ENCODE measurements around the gene ARRDC1.
"Not testable (repeated sequence)": the region's sequence is repeated elsewhere in the genome, so short reads cannot be mapped to it uniquely, and the experiment has no call there.

ARRDC1 gene

GRCh38 chr9:137605121-137606004 lies at the start of gene ARRDC1:
Gene ARRDC1 (plus strand): TSS chr9:137605686. CDS start chr9:137605718, 32 bp downstream.
- DNase-seq (ENCODE audit: low read depth in 4 of 4, low spot score in 1 of 4) = peak; percentile 80 to 95 (median 88)

GRCh38 chr9:137556069-137556838 lies 49.2 kb upstream of the ARRDC1 start:
- no peak for DNase-seq (ENCODE audit: low read depth in 4 of 4, low spot score in 1 of 4)

- no peak for DNase-seq (ENCODE audit: low read depth in 4 of 4, low spot score in 1 of 4)
These were observed 47.4 kb upstream of the ARRDC1 start for GRCh38 chr9:137558127-137558526.

GRCh38 chr9:137564134-137564533 lies 41.4 kb upstream of the ARRDC1 start:
- DNase-seq (ENCODE audit: low read depth in 4 of 4, low spot score in 1 of 4) = no peak

- no peak for DNase-seq (ENCODE audit: low read depth in 4 of 4, low spot score in 1 of 4)
These were observed 40.6 kb upstream of the ARRDC1 start for GRCh38 chr9:137564817-137565411.

- DNase-seq (ENCODE audit: low read depth in 4 of 4, low spot score in 1 of 4) = not testable (repeated sequence)
These were observed 37.0 kb upstream of the ARRDC1 start for GRCh38 chr9:137568445-137568844.

- no peak for DNase-seq (ENCODE audit: low read depth in 4 of 4, low spot score in 1 of 4)
These were observed 35.8 kb upstream of the ARRDC1 start for GRCh38 chr9:137569609-137570203.

GRCh38 chr9:137570566-137570965 lies 34.9 kb upstream of the ARRDC1 start:
- DNase-seq (ENCODE audit: low read depth in 4 of 4, low spot score in 1 of 4) = no peak

GRCh38 chr9:137574192-137574591 lies 31.3 kb upstream of the ARRDC1 start:
- DNase-seq (ENCODE audit: low read depth in 4 of 4, low spot score in 1 of 4) = no peak

GRCh38 chr9:137575364-137575715 lies 30.1 kb upstream of the ARRDC1 start:
- no peak for DNase-seq (ENCODE audit: low read depth in 4 of 4, low spot score in 1 of 4)

GRCh38 chr9:137575716-137576411 lies 29.6 kb upstream of the ARRDC1 start:
- DNase-seq (ENCODE audit: low read depth in 4 of 4, low spot score in 1 of 4) = no peak

- peak; percentile 95 to 98 (median 97) for DNase-seq (ENCODE audit: low read depth in 4 of 4, low spot score in 1 of 4)
These were observed 26.8 kb upstream of the ARRDC1 start, which contains the start of gene DPH7 for GRCh38 chr9:137578518-137579258. Gene DPH7 (minus strand): TSS chr9:137578925. CDS start chr9:137578777, 148 bp downstream.

- no peak for DNase-seq (ENCODE audit: low read depth in 4 of 4, low spot score in 1 of 4)
These were observed 26.3 kb upstream of the ARRDC1 start for GRCh38 chr9:137579259-137579604.

GRCh38 chr9:137580209-137580953 lies 25.1 kb upstream of the ARRDC1 start:
- no peak for DNase-seq (ENCODE audit: low read depth in 4 of 4, low spot score in 1 of 4)

GRCh38 chr9:137580954-137581322 lies 24.5 kb upstream of the ARRDC1 start:
- DNase-seq (ENCODE audit: low read depth in 4 of 4, low spot score in 1 of 4) = no peak

- DNase-seq (ENCODE audit: low read depth in 4 of 4, low spot score in 1 of 4) = no peak
These were observed 23.9 kb upstream of the ARRDC1 start for GRCh38 chr9:137581361-137582285.

- DNase-seq (ENCODE audit: low read depth in 4 of 4, low spot score in 1 of 4) = no peak
These were observed 23.1 kb upstream of the ARRDC1 start for GRCh38 chr9:137582286-137582860.

GRCh38 chr9:137583347-137583746 lies 22.1 kb upstream of the ARRDC1 start:
- no peak for DNase-seq (ENCODE audit: low read depth in 4 of 4, low spot score in 1 of 4)

Measured in stimulated activated CD4-positive, alpha-beta T cell treated with anti-CD3 and anti-CD28 coated beads, Interleukin-1b, Interleukin-23, amount 100 ng/mL, for 24 hours (primary cell).